HG03432 (cell line): Measurements from ENCODE around the gene DOCK9.

ENCODE experiments used
- ATAC-seq: cut with Tn5 transposase; IDR thresholded peaks from one replicate; pipeline ENCODE4 v1.9.1; 2021; ENCODE audit warnings: mild to moderate bottlenecking, moderate library complexity; ENCODE audit not compliant: unreplicated experiment

Gene DOCK9

GRCh38 chr13:98888890-98889279, 89.0 kb downstream of the DOCK9 start:
- ATAC-seq, result no peak

DNA sequence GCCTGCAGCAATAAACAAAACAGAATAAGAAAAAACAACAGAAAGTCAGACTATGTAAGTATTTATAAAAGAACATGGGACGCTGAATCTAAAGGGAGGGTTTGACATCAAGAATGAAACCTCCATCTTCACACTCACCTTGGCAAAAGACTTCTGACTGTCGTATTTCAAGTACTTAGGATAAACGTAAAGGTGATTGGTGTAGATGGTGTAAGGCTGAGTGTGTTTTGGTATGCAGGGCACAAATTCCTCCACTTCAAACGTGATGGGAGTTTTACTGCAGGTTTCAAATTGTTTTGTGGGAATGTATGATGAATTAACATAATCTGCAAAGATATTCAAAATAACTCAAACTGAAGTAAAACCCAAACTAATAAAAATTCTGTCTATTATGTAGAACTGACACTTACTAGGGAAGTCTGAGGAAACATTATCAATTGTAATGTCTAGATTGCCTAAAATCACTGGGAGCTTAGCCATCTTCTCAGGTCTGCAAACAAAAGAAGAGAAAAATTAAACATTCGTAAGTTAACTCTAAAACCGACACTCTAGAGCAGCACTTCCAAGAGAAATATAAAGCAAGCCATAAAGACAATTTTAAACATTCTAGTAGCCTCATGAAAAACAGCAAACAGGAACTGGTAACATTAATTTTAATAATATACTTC, 89.5 kb downstream of the DOCK9 start:
- ATAC-seq, result no peak

DNA sequence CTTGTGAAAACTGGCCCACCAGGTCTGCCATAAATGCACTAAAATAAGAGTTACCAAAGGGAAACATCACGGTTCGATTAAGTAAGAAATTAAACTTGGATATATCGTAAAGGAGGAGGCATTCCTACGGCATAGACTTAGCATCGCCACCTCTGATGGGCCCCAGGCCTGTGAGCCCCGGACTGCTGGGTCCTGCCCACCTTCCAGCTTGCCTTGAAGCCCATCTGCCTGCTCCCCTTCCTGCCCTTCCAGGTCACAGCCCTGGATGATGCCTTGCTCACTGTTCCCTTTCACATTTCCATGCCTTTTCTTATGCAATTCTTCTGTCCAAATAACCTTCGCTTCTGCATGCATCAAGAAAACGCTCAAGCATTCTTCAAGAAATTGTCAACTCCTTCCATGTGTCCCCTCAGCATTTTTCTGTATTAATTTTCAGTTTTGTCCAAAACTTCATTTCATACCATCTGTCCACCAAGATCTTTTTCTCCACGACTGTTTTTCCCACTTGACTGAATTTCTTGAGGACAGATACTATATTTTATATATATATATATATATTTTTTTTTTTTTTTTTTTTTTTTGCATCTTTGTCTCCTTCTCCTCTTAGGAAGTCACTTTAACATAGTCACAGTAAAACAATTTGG, 91.2 kb downstream of the DOCK9 start:
- ATAC-seq, result no peak

DNA sequence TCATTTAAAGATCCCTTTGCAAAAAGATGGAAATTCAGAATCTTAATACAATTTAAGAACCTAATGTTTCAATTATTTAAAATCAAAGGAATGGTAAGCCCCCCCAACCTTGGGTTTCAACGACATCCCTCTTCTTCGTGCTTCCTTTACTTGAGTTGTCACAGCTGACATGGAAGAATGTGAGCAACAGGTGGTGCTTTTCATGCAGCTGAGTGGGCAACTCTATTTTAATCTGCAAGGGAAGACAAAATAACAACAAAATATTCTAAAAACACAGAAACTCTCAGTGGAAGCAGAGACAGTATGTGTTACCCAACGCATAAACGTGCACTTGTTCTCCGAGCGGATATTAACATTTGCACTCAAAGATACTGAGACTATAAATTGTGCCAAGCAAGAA, 92.3 kb downstream of the DOCK9 start:
- no peak for ATAC-seq

DNA sequence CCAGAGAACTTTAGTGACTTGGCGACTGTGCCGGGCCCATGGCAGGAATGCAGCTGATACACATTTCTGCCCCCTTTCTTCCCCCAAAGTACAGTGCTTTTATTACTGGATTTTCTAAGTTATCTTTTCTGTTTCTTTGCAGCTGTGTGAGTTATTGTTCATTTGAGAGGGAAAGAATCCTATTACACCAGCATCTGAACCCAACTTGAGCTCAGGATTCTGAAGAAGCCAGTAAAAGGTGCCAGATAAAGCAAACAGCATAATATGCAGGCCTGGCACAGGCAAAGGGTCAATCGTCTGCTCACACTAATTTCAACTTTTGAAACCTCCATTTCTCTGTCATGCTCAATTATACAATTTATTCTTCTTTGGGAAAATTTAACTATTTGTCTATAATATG, 93.9 kb downstream of the DOCK9 start:
- no peak for ATAC-seq

DNA sequence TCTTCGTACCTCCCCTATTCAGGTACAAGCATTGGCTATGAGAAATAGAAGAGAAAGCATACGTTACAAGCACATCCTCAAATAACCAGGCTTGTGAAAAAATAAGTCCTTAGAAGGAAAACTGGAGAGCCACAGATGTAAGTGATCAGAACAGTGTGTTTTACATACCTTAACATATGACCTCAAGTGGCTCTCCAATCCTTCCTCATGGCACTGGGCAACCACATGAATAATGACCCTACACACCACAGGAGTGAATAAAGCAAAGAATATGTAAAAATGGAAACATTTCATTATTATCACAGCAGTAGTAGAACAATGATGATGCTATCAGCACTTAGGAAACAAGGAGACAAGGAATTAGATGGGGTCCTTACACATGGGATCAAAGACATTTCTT, 96.5 kb downstream of the DOCK9 start:
- no peak for ATAC-seq

DNA sequence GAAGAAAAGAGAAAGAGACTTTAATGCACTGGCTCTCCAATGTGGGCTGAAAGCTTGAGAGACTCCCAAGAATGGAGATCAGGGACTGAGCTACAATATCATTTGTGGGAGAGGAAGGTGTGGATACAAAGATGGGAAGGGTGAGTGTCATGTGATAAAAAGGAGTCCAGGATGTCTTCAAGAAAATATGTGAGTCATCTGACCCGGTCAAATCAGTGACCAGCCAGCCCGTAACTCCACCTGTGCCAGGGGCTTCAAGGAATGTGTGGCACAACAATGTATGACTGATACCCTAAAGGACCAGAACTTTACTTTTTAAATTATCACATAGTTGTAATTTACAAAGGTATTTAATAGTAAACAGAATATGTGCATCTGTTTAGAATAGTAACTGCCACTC, 97.2 kb downstream of the DOCK9 start:
- ATAC-seq, result no peak

DNA sequence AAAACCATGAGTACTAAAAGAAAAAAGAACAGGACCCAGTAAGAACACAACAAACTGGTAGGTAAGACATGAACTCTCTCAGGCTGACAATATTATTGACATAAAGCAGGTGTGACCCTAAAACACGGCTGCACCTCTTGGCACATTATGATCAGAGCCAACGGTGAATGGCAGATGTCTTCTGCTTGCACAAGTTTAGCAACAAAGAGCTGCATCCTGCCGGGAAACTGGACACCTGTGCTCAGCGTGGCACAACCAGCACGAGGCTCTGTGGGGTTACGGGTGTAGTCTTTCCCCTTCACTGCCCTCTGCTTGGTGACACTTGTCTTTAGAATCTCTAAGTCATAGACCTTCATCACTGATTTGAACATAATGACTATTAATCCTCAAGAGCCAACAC, 97.9 kb downstream of the DOCK9 start:
- ATAC-seq, result no peak

DNA sequence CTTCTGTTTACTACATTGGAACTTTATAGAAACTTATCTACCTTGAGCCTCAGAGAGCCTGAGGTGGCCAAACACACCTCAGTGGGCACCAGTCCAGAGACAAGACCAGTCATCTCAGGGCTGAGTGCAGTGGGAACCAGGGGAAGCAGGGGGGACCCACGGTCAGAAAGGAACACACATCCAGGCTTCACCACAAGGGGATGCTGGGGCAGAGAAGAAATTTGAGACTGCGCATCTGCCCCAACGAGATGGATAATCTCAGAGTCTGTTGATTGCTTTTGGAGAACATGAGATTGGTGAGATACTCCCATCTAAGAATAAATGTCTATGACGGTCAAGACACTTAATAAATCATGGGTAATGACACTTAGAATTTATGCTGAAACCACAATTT, 98.7 kb downstream of the DOCK9 start:
- ATAC-seq, result no peak

DNA sequence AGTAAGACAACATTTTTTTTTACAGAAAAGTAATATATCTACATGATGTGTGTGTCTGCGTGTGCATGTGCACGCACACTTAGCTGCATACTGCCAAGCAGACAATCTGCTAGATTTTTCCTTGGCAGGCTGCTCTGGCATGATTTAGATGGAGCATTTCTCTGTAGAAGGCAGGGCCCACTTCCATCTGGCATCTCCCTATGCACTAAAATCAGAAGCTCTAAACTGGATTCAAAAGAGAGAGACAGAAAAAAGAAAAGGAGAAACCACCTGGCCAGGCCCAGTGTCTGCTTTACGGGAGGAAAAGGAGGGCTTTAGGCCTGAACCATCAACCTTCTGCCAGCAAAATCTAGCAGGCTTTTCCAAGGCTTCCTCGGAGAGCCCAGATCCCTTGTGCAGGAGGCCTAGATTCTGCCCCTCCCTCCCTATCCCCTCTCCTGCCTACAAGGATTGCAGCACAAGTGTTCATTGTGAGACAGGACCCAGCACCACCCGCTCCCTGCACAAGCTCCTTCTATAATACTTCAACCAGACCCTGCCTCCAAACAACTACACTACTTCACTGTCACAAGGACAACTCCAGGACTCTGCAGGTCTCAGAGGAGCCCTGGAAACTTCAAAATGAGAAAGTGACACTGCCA, 99.3 kb downstream of the DOCK9 start:
- no peak for ATAC-seq

DNA sequence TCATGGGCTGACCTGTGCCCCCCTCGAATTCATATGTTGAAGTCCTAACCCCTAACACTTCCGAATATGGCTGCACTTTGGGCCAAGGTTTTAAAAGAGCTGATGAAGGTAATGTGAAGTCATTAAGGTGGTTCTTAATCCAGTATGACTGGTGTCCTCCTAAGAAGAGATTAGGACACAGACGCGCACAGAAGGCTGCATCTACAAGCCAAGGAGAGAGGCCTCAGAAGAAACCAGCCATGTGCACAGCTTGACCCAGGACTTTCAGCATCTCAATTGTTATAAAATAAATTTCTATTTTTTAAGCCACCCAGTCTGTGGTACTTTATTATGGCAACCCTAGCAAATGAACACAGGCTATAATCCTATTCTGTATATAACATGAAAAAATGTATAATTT, 99.9 kb downstream of the DOCK9 start:
- no peak for ATAC-seq

DNA sequence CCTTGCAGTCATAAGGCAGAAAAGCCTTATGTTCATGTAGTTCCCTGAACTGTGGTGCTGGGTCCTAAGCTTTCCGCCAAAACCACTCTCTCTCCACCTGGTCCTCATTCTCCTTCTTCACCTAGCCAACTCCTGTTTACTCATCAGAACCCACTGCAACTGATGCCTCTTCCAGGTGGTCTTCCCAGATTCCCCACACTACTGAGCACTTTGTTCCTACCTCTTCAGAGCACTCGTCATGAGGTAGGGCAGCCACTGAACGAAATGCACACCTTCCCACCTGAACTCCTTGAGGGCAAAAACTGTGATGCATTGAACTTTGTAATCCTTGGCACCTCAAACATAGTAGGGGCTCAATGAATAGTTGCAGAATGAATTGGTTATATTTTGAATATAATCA, 100.4 kb downstream of the DOCK9 start:
- ATAC-seq, result no peak

GRCh38 chr13:98875146-98875729, 102.6 kb downstream of the DOCK9 start:
- peak; percentile 86 for ATAC-seq

- ATAC-seq, result no peak
These were observed 103.9 kb downstream of the DOCK9 start for GRCh38 chr13:98874029-98874397.

- no peak for ATAC-seq
These were observed 104.4 kb downstream of the DOCK9 start for GRCh38 chr13:98873377-98874028.

- ATAC-seq, result no peak
These were observed 106.1 kb downstream of the DOCK9 start for GRCh38 chr13:98871727-98872126.

DNA sequence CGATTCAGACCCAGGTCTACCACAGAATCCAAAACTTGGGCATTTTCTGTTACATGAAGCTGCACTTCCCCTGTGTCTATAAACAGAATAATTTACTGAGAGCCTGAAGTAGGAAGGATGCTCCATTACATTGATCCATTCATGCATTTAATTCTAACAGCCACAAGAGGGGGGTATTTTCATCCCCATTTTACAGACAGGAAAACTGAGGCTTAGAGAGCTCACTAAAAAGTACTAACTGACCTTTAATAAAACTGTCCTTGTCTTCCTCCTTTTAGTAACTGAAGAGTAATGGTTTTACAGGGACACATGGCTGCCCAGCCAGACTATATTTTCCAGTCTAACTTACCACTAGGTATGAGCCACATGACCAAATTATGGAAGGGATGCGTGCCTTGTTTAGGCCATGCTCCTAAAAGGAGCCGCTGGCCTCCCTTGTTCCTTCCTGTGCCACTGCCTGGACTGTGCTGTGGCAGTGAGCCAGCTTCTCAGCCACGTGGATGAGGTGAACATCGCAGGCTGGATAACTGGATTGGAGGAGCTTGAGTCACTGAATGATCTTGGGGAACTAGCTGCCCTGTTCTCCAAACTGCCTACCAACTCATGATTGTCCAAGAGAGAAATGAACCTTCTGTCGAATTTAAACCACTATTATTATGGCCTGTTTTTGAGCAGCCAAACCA, 108.3 kb downstream of the DOCK9 start:
- ATAC-seq, result no peak

- no peak for ATAC-seq
These were observed 108.9 kb downstream of the DOCK9 start for GRCh38 chr13:98868932-98869331.

GRCh38 chr13:98866882-98867281, 111.0 kb downstream of the DOCK9 start:
- ATAC-seq, result no peak

- no peak for ATAC-seq
These were observed 117.4 kb downstream of the DOCK9 start for GRCh38 chr13:98860491-98860890.

DNA sequence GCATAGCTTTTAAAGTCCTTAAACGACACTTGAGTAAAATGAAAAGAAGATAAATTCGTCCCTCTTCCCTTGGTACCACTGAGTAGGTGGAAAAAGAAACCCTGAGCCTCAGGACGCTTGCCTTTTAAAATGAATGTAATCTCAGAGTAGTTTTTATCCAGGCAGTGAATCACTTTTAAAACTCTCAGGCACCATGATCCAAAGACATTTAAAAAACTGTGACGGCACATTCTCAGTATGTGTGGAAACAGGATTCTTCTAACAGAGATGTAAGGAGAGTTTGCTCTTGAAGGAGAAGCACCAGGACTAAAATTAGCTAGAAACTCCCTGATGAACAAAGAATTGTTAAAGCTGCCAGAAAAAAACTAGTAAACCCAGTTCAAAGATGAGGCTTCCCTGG, 119.7 kb downstream of the DOCK9 start:
- ATAC-seq, result no peak
